ENCODE results near the gene FCMR. TPM values are rescaled to one million over a fixed set of nuclear protein-coding genes. Genes with fewer than 3 reads are reported as not detected.

The FCMR gene
- total RNA-seq, 3 donors from 2014 or later = 1.6 to 5.6 (median 4.6) TPM

Other genes starting within 250 kb of the FCMR start
- 10 to 100 TPM; 68.4 to 75.2 (median 72.1) TPM for gene MAPKAPK2, start 237.0 kb downstream of the FCMR start, total RNA-seq
- not detected for gene IL19, start 151.2 kb downstream of the FCMR start, total RNA-seq
- gene IL10, start 149.4 kb downstream of the FCMR start, total RNA-seq = 1 to 10 TPM; 1.0 to 2.9 (median 2.8) TPM
- not detected for gene IL20, start 56.3 kb downstream of the FCMR start, total RNA-seq
- not detected for gene IL24, start 24.5 kb downstream of the FCMR start, total RNA-seq
- over 10,000 TPM in 1 of 3 donors, 1,000 to 10,000 TPM in 2; 4,355 to 12,072 (median 9,452) TPM for gene PIGR, start 24.5 kb upstream of the FCMR start, total RNA-seq
- gene FCAMR, start 48.5 kb upstream of the FCMR start, total RNA-seq = under 1 TPM; 0.41 to 0.98 (median 0.84) TPM
- 10 to 100 TPM in 2 of 3 donors, 1 to 10 TPM in 1; 8.7 to 31.0 (median 25.4) TPM for gene C1orf116, start 110.8 kb upstream of the FCMR start, total RNA-seq
- 1 to 10 TPM; 5.8 to 7.8 (median 7.8) TPM for gene YOD1, start 129.3 kb upstream of the FCMR start, total RNA-seq
- 100 to 1,000 TPM in 1 of 3 donors, 10 to 100 TPM in 2; 45.1 to 118 (median 90.2) TPM for gene PFKFB2, start 131.3 kb upstream of the FCMR start, total RNA-seq
- gene C4BPB, start 166.9 kb upstream of the FCMR start, total RNA-seq = 10 to 100 TPM in 1 of 3 donors, 1 to 10 TPM in 2; 4.4 to 20.0 (median 7.2) TPM
- 1 to 10 TPM; 1.5 to 5.9 (median 1.9) TPM for gene C4BPA, start 182.3 kb upstream of the FCMR start, total RNA-seq

Measured in mucosa of descending colon (tissue), 3 donors.